HTR-8/SVneo (cell line): ENCODE results near the gene BRAF.
"Not testable (repeated sequence)": the region's sequence is repeated elsewhere in the genome, so short reads cannot be mapped to it uniquely, and the experiment has no call there.

Experiments used
- DNase-seq: peaks from one replicate; pipeline ENCODE4 v3.0.0; 2011; ENCODE audit warnings: low spot score, mixed read lengths; ENCODE audit not compliant: insufficient read length
- FAIRE-seq: peaks from 2 replicates; lab custom pipeline; 2011; peaks lifted over from hg19 to GRCh38; lab: Jason Lieb, UNC

BRAF gene

GRCh38 chr7:140810385-140810784 lies 114.3 kb downstream of the BRAF start:
- FAIRE-seq (no peak), DNase-seq (no peak)

- FAIRE-seq (no peak), DNase-seq (no peak)
These were observed 145.8 kb downstream of the BRAF start for GRCh38 chr7:140778975-140779374.

GRCh38 chr7:140778568-140778967 lies 146.2 kb downstream of the BRAF start:
- no peak for FAIRE-seq
- no peak for DNase-seq

GRCh38 chr7:140774371-140774770 lies 150.4 kb downstream of the BRAF start:
- FAIRE-seq (no peak), DNase-seq (no peak)

GRCh38 chr7:140773104-140773503 lies 151.6 kb downstream of the BRAF start:
- DNase-seq (no peak), FAIRE-seq (no peak)

- no peak for FAIRE-seq
These were observed 152.9 kb downstream of the BRAF start for GRCh38 chr7:140771826-140772225.

GRCh38 chr7:140769852-140770251 lies 154.9 kb downstream of the BRAF start:
- no peak for FAIRE-seq
- no peak for DNase-seq

More at GRCh38 chr7:140771826-140772225, 152.9 kb downstream of the BRAF start:
- no peak for DNase-seq

GRCh38 chr7:140767418-140767817 lies 157.3 kb downstream of the BRAF start:
- no peak for DNase-seq
- no peak for FAIRE-seq

- not testable (repeated sequence) for FAIRE-seq, DNase-seq
These were observed 159.3 kb downstream of the BRAF start for GRCh38 chr7:140765441-140765840.

GRCh38 chr7:140763166-140763565 lies 161.6 kb downstream of the BRAF start:
- DNase-seq: not testable (repeated sequence)

GRCh38 chr7:140761375-140761774 lies 163.4 kb downstream of the BRAF start:
- FAIRE-seq: not testable (repeated sequence)

More at GRCh38 chr7:140763166-140763565, 161.6 kb downstream of the BRAF start:
- FAIRE-seq: not testable (repeated sequence)

GRCh38 chr7:140754506-140754905 lies 170.2 kb downstream of the BRAF start:
- DNase-seq (no peak), FAIRE-seq (no peak)

More at GRCh38 chr7:140761375-140761774, 163.4 kb downstream of the BRAF start:
- not testable (repeated sequence) for DNase-seq

- no peak for FAIRE-seq
- no peak for DNase-seq
These were observed 172.2 kb downstream of the BRAF start for GRCh38 chr7:140752533-140752932.

GRCh38 chr7:140746751-140747150 lies 178.0 kb downstream of the BRAF start:
- no peak for FAIRE-seq
- DNase-seq: no peak

GRCh38 chr7:140745266-140746058 lies 179.3 kb downstream of the BRAF start:
- no peak for DNase-seq
- no peak for FAIRE-seq

- DNase-seq (no peak), FAIRE-seq (no peak)
These were observed 180.7 kb downstream of the BRAF start for GRCh38 chr7:140744005-140744404.

GRCh38 chr7:140743255-140743654 lies 181.5 kb downstream of the BRAF start:
- DNase-seq, FAIRE-seq: not testable (repeated sequence)

GRCh38 chr7:140738280-140738679 lies 186.4 kb downstream of the BRAF start:
- no peak for FAIRE-seq
- DNase-seq: no peak

- no peak for FAIRE-seq
These were observed 190.0 kb downstream of the BRAF start for GRCh38 chr7:140734729-140735128.

GRCh38 chr7:140734096-140734495 lies 190.6 kb downstream of the BRAF start:
- DNase-seq (no peak), FAIRE-seq (no peak)

More at GRCh38 chr7:140734729-140735128, 190.0 kb downstream of the BRAF start:
- no peak for DNase-seq

- DNase-seq: no peak
- no peak for FAIRE-seq
These were observed 192.3 kb downstream of the BRAF start for GRCh38 chr7:140732416-140732815.

- peak; percentile 6 for DNase-seq
These were observed 198.4 kb downstream of the BRAF start for GRCh38 chr7:140726281-140726680.

More at GRCh38 chr7:140726281-140726680, 198.4 kb downstream of the BRAF start:
- no peak for FAIRE-seq
